Measurements from ENCODE around the gene MED15. TPM values are rescaled to one million over a fixed set of nuclear protein-coding genes. Genes with fewer than 3 reads are reported as not detected.

The MED15 gene
- total RNA-seq, 1 donor from 2014 or later = 111 TPM

GRCh38 chr22:20585639-20586402 lies 78.4 kb downstream of the MED15 start:
- no peak for DNase-seq (ENCODE audit: low spot score)
- no peak for TF ChIP-seq CTCF (IDR thresholded peaks at IDR 0.05)
- Mint-ChIP-seq H3K27me3 (ENCODE audit: low read depth) (no peaks in the 10 kb centered on the region), H3K9me3 (ENCODE audit: low read depth) (no peaks in the 10 kb centered on the region), H3K27ac (ENCODE audit: unreplicated experiment) (peak overlapping the region; percentile 22), H3K4me1 (ENCODE audit: low read depth) (no peaks in the 10 kb centered on the region), H3K4me3 (ENCODE audit: unreplicated experiment) (no peak overlapping the region), H3K36me3 (ENCODE audit: low read depth) (peaks cover 22% of the 10 kb centered on the region)

DNA sequence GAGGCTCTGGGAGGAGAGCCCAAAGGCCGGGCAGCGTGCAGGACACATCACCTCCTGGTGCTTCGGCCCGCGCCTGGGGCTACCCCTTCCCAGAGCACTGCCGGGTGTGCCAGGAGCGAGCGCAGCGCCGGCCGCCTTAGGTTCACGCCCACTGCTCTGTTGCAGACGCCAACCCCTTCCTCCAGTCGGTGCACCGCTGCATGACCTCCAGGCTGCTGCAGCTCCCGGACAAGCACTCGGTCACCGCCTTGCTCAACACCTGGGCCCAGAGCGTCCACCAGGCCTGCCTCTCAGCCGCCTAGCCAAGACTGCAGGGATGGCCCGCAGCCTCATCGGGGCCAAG lies 79.0 kb downstream of the MED15 start:
- peak; percentile 89 for DNase-seq (ENCODE audit: low spot score)
- no peak for TF ChIP-seq CTCF (IDR thresholded peaks at IDR 0.05)
- Mint-ChIP-seq H3K27me3 (ENCODE audit: low read depth) (no peaks in the 10 kb centered on the region), H3K4me1 (ENCODE audit: low read depth) (no peaks in the 10 kb centered on the region), H3K36me3 (ENCODE audit: low read depth) (peaks cover 22% of the 10 kb centered on the region), H3K9me3 (ENCODE audit: low read depth) (no peaks in the 10 kb centered on the region), H3K4me3 (ENCODE audit: unreplicated experiment) (no peak overlapping the region), H3K27ac (ENCODE audit: unreplicated experiment) (no peak overlapping the region)

DNA sequence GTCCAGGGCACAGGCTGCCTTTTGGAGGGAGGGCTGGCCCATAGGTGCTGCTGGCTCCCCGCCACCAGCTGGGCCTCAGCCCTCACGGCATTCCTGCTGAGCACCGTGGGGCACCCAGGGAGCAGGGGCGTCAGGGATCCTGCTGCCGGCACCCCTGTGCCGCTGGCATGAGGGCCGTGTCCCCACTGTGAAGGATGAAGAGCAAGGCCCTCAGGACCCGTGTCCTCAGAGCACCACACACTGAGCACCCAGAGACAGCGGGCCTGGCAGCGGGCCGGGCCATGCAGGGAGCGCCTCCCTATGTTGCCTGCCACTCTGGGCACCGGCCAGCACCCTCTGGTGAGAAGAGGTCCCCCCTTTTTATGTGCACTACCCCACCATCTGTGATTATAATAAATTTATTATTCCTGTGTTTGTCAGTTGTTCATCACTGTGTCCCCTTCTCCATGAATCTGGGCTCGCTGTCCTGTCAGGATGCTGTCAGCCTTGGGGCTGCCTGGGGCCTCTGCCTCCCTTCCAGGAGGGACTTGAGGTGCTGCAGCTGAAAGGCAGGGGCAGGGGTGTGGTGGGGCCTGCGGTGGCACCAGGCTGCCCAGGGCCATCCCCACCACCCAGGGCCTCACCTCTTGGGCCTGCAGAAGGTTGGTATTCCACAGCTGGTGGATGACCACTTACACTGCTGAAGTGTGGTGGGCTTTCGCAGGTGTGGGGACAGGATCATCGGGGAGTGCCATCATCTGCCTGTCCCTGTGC lies 80.0 kb downstream of the MED15 start:
- peaks cover 22% of the 10 kb centered on the region for H3K36me3 Mint-ChIP-seq (ENCODE audit: low read depth)
- no peak for TF ChIP-seq CTCF (IDR thresholded peaks at IDR 0.05)
- no peak overlapping the region for H3K27ac Mint-ChIP-seq (ENCODE audit: unreplicated experiment)
- no peak overlapping the region for H3K4me3 Mint-ChIP-seq (ENCODE audit: unreplicated experiment)
- H3K4me1 Mint-ChIP-seq (ENCODE audit: low read depth) = no peaks in the 10 kb centered on the region
- H3K27me3 Mint-ChIP-seq (ENCODE audit: low read depth) = no peaks in the 10 kb centered on the region
- H3K9me3 Mint-ChIP-seq (ENCODE audit: low read depth) = no peaks in the 10 kb centered on the region
- no peak for DNase-seq (ENCODE audit: low spot score)

GRCh38 chr22:20588092-20588842 lies 80.9 kb downstream of the MED15 start:
- Mint-ChIP-seq H3K36me3 (ENCODE audit: low read depth) (peaks cover 16% of the 10 kb centered on the region), H3K4me1 (ENCODE audit: low read depth) (no peaks in the 10 kb centered on the region), H3K27me3 (ENCODE audit: low read depth) (no peaks in the 10 kb centered on the region), H3K27ac (ENCODE audit: unreplicated experiment) (peak overlapping the region; percentile 36), H3K9me3 (ENCODE audit: low read depth) (no peaks in the 10 kb centered on the region), H3K4me3 (ENCODE audit: unreplicated experiment) (no peak overlapping the region)
- no peak for TF ChIP-seq CTCF (IDR thresholded peaks at IDR 0.05)
- DNase-seq (ENCODE audit: low spot score) = no peak
